OCI-LY7 (cell line): ENCODE results near the gene SNX7. TPM values are rescaled to one million over a fixed set of nuclear protein-coding genes. Genes with fewer than 3 reads are reported as not detected.

ENCODE experiments used
- BruUV-seq: library from RNA; stranded (reverse); fragments of 400-500 nt; replicated peaks from 2 replicates; lab custom pipeline; 2021; lab: Mats Ljungman, UMichigan
- CTCF ChIA-PET: fragments of 300-600 bp; sonication (Branson Sonifier 250); formaldehyde crosslinking; loops from one replicate; lab custom pipeline; 2022; ENCODE audit warnings: antibody characterized with exemption; ENCODE audit not compliant: unreplicated experiment; lab: Charles Lee
- POLR2A ChIA-PET: fragments of 300-600 bp; sonication (Branson Sonifier 250); formaldehyde crosslinking; loops from one replicate; lab custom pipeline; 2022; ENCODE audit warnings: antibody characterized with exemption; lab: Charles Lee
- DNase-seq: peaks from one replicate; pipeline ENCODE4 v3.0.0-alpha.2; 2015; ENCODE audit warnings: low spot score
- H2AFZ ChIP-seq: fragments of 200-600 bp; sonication (generic), shearing (Covaris generic); 2 replicates; pipeline ENCODE4 v1.6.1; 2014; ENCODE audit warnings: mild to moderate bottlenecking, antibody characterized with exemption, low read length, moderate library complexity
- H3K27ac ChIP-seq: fragments of 200-600 bp; sonication (generic); 2 replicates; pipeline ENCODE4 v1.5.1; 2014; ENCODE audit warnings: mixed run types, low read depth, mild to moderate bottlenecking, moderate library complexity, low read length, inconsistent platforms; ENCODE audit not compliant: poor library complexity, severe bottlenecking
- H3K36me3 ChIP-seq: fragments of 200-600 bp; sonication (generic); 2 replicates; pipeline ENCODE4 v1.6.1; 2014; ENCODE audit warnings: mild to moderate bottlenecking, antibody characterized with exemption, low read length, moderate library complexity, mixed read lengths; ENCODE audit not compliant: insufficient read depth
- H3K4me1 ChIP-seq: fragments of 200-600 bp; sonication (generic); 2 replicates; pipeline ENCODE4 v1.5.1; 2014; ENCODE audit warnings: mild to moderate bottlenecking, low read length; ENCODE audit not compliant: insufficient read depth, poor library complexity, severe bottlenecking
- H3K4me2 ChIP-seq: fragments of 200-600 bp; sonication (generic); 2 replicates; pipeline ENCODE4 v1.6.1; 2014; ENCODE audit warnings: mild to moderate bottlenecking, low read length
- H3K4me3 ChIP-seq: fragments of 200-600 bp; sonication (generic); 2 replicates; pipeline ENCODE4 v1.5.1; 2014; ENCODE audit warnings: mild to moderate bottlenecking, low read depth, low read length; ENCODE audit not compliant: poor library complexity, severe bottlenecking
- H3K79me2 ChIP-seq: fragments of 200-600 bp; sonication (generic); 2 replicates; pipeline ENCODE4 v1.6.1; 2016; ENCODE audit warnings: low read depth, mild to moderate bottlenecking, low read length, moderate library complexity, mixed read lengths; ENCODE audit not compliant: insufficient read depth
- H3K9me2 ChIP-seq: fragments of 200-600 bp; sonication (generic); 2 replicates; pipeline ENCODE4 v1.6.1; 2016; ENCODE audit warnings: mild to moderate bottlenecking, low read length, mixed read lengths; ENCODE audit not compliant: insufficient read depth
- H3K9me3 ChIP-seq: fragments of 200-600 bp; sonication (generic); 2 replicates; pipeline ENCODE4 v1.6.1; 2014; ENCODE audit warnings: mild to moderate bottlenecking, mixed run types, low read length, mixed read lengths
- H4K20me1 ChIP-seq: fragments of 200-600 bp; sonication (generic); 2 replicates; pipeline ENCODE4 v1.6.1; 2014; ENCODE audit warnings: mild to moderate bottlenecking, antibody characterized with exemption, low read length, moderate library complexity, mixed read lengths; ENCODE audit not compliant: insufficient read depth
- EZH2phosphoT487 ChIP-seq: fragments of 200-600 bp; sonication (generic); IDR thresholded peaks from 2 replicates; pipeline ENCODE4 v1.6.1; 2018; ENCODE audit warnings: low read depth, borderline replicate concordance, mild to moderate bottlenecking, mixed run types, antibody characterized with exemption, low read length, moderate library complexity, mixed read lengths
- intact Hi-C: fragments of 100-400 bp; cut with micrococcal nuclease; formaldehyde crosslinking; loops from one replicate; pipeline ENCODE4 v1.10.0; 2022; ENCODE audit not compliant: unreplicated experiment
- total RNA-seq, 2 experiments: library from RNA; depleted of rRNA in 1 of 2; stranded (reverse); fragments of >200 nt in 1 of 2; shearing (Covaris generic) in 1 of 2; gene quantifications; 2 replicates each; pipeline ENCODE4 v1.2.3, GENCODE V29; 2014 to 2022
- TF ChIP-seq, protein P1 (sequence below): fragments of 200-600 bp; sonication (generic); conservative IDR thresholded peaks from 2 replicates; pipeline ENCODE4 v1.5.1; 2014; ENCODE audit warnings: mild to moderate bottlenecking, antibody characterized with exemption, low read length, moderate library complexity, mixed read lengths

The SNX7 gene
- total RNA-seq, 2 experiments from 2014 or later: not detected

DNA sequence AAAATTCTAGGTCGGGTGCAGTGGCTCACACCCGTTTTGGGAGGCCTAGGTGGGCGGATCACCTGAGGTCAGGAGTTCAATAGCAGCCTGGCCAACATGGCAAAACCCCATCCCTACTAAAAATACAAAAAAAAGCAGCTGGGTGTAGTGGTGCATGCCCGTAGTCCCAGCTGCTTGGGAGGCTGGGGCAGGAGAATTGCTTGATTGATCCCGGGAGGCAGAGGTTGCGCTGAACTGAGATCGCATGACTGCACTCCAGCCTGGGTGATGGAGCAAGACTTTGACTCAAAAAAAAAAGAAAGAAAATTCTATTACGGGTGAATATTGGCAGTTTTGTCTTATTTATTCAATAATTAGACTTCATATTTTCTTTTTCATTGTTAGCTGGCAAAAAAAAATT lies 62.1 kb downstream of the SNX7 start:
- no peak overlapping the region for H3K27ac ChIP-seq
- no peaks in the 10 kb centered on the region for H3K9me3 ChIP-seq
- intact Hi-C loops: no loop called here
- POLR2A ChIA-PET: no interaction called here
- TF ChIP-seq, protein P1, sequence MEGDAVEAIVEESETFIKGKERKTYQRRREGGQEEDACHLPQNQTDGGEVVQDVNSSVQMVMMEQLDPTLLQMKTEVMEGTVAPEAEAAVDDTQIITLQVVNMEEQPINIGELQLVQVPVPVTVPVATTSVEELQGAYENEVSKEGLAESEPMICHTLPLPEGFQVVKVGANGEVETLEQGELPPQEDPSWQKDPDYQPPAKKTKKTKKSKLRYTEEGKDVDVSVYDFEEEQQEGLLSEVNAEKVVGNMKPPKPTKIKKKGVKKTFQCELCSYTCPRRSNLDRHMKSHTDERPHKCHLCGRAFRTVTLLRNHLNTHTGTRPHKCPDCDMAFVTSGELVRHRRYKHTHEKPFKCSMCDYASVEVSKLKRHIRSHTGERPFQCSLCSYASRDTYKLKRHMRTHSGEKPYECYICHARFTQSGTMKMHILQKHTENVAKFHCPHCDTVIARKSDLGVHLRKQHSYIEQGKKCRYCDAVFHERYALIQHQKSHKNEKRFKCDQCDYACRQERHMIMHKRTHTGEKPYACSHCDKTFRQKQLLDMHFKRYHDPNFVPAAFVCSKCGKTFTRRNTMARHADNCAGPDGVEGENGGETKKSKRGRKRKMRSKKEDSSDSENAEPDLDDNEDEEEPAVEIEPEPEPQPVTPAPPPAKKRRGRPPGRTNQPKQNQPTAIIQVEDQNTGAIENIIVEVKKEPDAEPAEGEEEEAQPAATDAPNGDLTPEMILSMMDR: no peak
- no peak for TF ChIP-seq EZH2phosphoT487
- H3K79me2 ChIP-seq: no peaks in the 10 kb centered on the region
- no peaks in the 10 kb centered on the region for H3K4me1 ChIP-seq
- no peak overlapping the region for H3K4me3 ChIP-seq
- no peak overlapping the region for H2AFZ ChIP-seq
- no TSS peak for BruUV-seq
- no peaks in the 10 kb centered on the region for H3K36me3 ChIP-seq
- no peak overlapping the region for H3K4me2 ChIP-seq
- no peak for DNase-seq
- CTCF ChIA-PET: no interaction called here
- no peaks in the 10 kb centered on the region for H4K20me1 ChIP-seq
- no peaks in the 10 kb centered on the region for H3K9me2 ChIP-seq

DNA sequence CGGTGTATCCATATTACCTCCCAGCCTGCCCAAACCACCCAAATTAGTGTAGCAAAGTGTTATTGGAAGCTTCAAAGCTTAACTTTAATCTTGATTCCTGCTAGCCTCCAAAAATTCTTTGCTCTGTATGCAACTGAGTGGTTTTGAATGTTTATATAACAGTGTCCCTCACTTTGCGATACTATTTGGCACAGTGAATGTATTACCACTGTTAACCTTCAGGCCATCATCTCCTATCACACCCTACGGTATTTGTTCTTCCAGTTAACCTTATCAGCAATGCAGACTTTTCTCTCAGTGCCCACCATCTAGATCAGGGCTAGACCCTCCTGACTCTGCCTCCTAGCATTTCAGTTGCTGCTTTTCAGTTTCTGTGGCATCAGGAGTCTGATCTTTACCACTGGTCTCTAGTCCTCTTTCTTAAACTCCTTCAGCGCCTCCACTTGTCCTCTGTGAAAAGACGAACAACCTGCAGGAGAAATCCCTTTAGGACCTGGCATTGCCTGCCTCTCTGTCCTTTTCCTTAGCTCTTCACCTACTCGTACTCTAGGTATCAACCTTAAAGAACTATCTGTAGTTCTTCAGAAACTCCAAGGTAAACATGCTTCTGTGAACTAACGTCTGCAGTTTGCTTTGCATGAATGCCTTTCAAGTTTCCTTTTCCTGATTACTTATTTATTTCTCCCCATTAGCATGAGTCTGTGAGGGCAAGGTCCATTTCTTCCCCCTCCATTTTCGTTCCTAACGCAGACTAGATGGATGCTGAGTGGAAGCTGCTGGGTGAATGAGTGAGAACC lies 71.7 kb downstream of the SNX7 start:
- H3K27ac ChIP-seq: no peak overlapping the region
- H3K9me3 ChIP-seq: no peaks in the 10 kb centered on the region
- POLR2A ChIA-PET: no interaction called here
- H2AFZ ChIP-seq: no peak overlapping the region
- TF ChIP-seq, protein P1: no peak
- TF ChIP-seq EZH2phosphoT487: no peak
- no peak overlapping the region for H3K4me3 ChIP-seq
- no peaks in the 10 kb centered on the region for H3K36me3 ChIP-seq
- CTCF ChIA-PET: no interaction called here
- DNase-seq: no peak
- no peaks in the 10 kb centered on the region for H3K9me2 ChIP-seq
- no peak overlapping the region for H3K4me2 ChIP-seq
- BruUV-seq: no TSS peak
- intact Hi-C loops: no loop called here
- H3K4me1 ChIP-seq: no peaks in the 10 kb centered on the region
- H4K20me1 ChIP-seq: no peaks in the 10 kb centered on the region
- no peaks in the 10 kb centered on the region for H3K79me2 ChIP-seq

DNA sequence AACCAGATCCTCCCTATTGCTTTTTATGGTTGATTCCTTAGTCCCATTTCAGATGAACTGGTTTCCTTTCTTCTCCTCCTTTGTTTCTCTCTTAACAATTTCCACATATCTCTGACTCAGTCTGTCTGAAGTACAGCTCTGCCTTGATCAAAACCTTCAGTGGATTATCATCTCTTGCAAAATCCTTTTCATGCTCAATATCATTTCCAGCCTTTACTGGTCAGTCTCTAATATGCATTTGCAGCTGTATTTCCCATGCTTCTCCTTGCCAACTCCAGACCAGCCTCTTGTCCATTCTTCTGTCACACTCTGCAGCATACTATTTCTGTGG lies 72.2 kb downstream of the SNX7 start:
- H3K4me1 ChIP-seq: no peaks in the 10 kb centered on the region
- POLR2A ChIA-PET: interaction anchor here (1.0 kb wide), 1 partner anchor 17 kb away, joined by 3 read pairs; no protein-coding TSS in a partner anchor
- BruUV-seq: no TSS peak
- TF ChIP-seq EZH2phosphoT487: no peak
- DNase-seq: no peak
- no peaks in the 10 kb centered on the region for H3K9me2 ChIP-seq
- no peak overlapping the region for H3K4me2 ChIP-seq
- intact Hi-C loops: no loop called here
- no peak overlapping the region for H3K4me3 ChIP-seq
- H3K36me3 ChIP-seq: no peaks in the 10 kb centered on the region
- CTCF ChIA-PET: no interaction called here
- no peak overlapping the region for H2AFZ ChIP-seq
- H3K79me2 ChIP-seq: no peaks in the 10 kb centered on the region
- no peaks in the 10 kb centered on the region for H3K9me3 ChIP-seq
- no peaks in the 10 kb centered on the region for H4K20me1 ChIP-seq
- H3K27ac ChIP-seq: no peak overlapping the region
